HL-60/S4 treated with retinoic acid at 250 ng/mL for 4 days and 3 days (cell line): ENCODE data around the gene PYGB.

Source experiments
- in situ Hi-C: fragments of 300-500 bp; cut with MboI; formaldehyde crosslinking; loops from 2 replicates; pipeline ENCODE4 v1.7.0; 2022; ENCODE audit warnings: low sequenced_read_pairs

Gene PYGB

GRCh38 chr20:25269057-25269832 is 21.4 kb downstream of the PYGB start:
- in situ Hi-C loops: no loop called here

DNA sequence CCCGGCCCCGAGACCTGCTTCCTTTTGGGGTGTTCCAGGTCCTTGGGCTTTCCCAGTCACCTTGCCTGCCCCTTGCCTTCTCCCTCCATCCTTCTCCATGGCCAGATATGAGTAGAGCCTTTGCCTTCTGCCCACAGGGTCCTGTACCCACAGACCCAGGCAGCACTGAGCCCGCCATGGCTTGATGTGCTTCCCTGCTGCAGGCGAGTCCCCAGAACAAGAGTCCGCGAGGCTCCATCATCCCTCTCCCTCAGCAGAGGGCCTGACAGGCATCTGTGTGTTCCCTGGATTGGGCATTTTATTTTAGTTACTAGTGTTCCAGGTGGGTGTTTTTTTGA is 21.9 kb downstream of the PYGB start:
- in situ Hi-C loops: no loop called here

DNA sequence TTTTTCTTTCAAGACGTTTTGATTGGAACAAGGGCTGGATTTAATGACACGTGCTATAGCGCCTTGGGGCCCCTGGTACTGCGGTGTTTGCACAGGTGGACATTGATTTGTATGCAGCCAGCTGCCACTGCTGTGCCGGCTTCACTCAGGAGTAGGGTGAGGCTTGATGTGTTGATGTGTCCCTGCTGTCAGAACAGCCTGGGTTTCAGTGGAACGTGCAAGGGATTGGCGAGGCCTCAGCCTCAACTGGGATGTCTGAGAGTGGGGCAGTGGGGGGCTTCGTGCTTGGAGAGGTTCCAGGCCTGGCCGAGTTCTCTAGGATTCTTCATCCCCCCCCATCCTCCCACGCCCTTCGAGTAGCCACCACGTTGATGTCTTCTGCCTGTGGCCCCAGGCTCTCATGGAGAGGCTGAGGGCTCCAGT is 23.0 kb downstream of the PYGB start:
- in situ Hi-C loops: no loop called here

DNA sequence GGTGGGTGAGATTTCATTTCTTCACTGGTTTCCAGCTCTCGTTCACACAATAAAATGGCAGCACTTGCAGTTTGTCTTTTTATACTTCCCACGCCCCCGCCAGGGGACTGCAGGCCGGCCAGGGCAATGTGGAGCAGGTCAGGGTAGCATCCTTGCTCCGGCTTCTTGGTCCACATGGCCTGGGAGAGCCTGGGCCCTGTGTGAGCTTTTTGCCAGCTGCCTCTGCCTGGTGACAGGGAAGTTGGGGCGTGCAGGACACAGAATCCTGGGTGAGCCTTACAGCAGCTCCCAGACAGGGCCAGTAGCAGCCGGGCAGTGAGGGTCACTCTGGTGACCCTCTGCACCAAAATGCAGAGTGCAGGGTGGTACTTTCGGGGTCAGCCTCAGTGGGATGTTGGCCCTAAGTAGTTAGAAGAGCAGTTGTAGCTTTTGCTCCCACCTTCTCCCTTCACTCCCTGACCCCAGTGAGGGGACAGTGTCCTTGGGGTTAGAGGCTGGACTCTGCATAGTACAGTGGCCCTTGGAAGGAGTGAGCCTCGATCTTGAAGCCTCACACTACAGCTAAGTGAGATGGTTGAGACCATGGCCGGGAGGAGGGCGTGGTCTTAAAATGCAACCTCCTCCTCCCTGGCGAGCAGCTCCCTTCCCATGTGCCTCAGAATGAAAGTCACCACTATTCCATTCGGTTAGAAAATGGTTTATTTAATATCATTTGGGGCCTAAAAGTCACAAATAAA is 23.8 kb downstream of the PYGB start:
- in situ Hi-C loops: no loop called here

GRCh38 chr20:25272223-25273000 is 24.5 kb downstream of the PYGB start:
- in situ Hi-C loops: no loop called here

DNA sequence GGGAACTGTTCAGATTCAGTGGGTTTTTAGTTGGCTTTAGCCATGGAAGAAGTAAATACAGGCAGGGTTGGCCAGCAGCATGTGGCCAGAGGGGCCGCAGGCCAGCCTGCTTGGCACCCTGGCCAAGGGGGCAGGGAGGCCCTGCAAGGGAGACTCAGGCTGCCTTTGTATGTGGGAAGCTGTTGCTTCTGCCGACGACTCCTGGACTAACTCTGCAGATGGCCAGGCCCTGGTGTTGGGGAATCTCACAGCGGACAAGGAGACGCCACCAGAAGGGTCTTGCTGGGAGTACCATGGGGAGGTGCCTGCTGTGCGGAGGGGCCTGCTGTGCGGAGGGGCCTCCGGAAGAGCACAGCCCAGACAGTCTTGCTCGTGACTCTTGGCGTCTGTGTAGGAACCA is 25.2 kb downstream of the PYGB start:
- in situ Hi-C loops: no loop called here

GRCh38 chr20:25273541-25274358 is 25.9 kb downstream of the PYGB start:
- in situ Hi-C loops: no loop called here

- in situ Hi-C loops: no loop called here
Observed at GRCh38 chr20:25274481-25274880, 26.6 kb downstream of the PYGB start.

DNA sequence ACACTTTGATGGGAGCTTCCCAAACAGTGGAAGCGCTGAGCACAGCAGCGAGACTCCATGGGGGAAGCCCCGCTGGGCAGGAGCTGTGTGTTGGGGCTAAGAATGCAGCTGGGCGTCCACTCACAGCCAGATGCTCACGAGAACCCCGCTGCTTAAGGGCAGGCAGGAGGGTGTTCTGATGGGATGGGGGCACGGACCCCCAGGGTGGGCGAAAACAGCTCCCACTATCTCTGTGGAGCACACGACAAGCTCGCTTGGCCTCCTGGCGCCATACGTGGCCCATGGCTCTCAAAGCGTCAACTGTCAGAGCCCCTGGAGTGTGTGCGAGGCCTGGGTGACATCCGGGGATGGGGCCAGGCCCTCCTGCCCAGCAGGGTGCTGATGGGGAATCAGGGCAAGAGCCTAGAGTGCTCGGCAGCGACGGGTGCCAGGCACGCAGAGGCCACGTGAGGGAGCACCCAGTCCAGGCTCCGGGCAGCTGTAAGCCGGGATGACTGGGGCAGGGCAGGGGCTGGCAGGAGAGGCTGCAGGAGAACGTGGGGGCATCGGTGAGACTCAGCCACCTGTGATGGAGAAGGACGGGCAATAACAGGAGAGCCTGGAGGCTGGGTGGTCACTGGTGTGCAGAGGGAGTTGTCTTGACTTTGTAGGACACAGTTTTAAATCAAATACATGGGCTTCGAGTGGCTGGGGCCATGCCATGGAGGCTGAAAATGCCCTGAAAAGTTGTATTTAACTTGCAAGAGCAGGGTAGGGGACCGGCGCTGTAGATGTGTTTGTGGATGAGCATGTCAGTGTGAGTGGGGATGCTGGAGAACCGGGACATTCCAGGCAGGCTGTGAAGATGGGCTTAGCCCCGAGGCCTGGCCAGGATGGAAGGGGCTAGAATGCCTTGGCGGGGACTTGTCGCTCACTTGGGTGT is 27.3 kb downstream of the PYGB start:
- in situ Hi-C loops: no loop called here

GRCh38 chr20:25275813-25276532 is 28.1 kb downstream of the PYGB start:
- in situ Hi-C loops: no loop called here

- in situ Hi-C loops: no loop called here
Observed at GRCh38 chr20:25276533-25277050, 28.7 kb downstream of the PYGB start.

GRCh38 chr20:25277051-25277801 is 29.3 kb downstream of the PYGB start:
- in situ Hi-C loops: no loop called here

DNA sequence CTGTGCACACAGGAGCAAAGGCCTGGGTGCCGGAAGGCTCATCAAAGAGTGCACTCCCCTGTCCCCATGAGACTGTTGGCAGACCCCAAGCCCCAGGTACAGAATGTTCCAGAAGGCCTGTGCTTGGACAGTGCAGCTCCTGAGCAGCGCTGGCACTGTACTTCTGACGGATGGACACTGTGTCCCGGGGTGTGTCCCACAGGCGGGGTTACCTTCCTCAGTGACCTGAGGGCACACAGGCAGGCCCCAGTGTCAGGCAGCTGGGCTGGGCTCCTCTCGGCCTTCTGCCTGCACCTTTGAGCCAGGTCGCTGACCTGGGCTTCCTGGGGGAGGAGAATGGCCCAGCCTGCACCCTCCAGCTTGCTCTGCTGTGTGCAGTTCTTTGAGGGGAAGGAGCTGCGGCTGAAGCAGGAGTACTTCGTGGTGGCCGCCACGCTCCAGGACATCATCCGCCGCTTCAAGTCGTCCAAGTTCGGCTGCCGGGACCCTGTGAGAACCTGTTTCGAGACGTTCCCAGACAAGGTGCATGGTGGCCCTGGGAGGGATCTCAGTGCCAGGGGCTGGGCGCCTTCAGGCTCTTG is 30.1 kb downstream of the PYGB start:
- in situ Hi-C loops: no loop called here

DNA sequence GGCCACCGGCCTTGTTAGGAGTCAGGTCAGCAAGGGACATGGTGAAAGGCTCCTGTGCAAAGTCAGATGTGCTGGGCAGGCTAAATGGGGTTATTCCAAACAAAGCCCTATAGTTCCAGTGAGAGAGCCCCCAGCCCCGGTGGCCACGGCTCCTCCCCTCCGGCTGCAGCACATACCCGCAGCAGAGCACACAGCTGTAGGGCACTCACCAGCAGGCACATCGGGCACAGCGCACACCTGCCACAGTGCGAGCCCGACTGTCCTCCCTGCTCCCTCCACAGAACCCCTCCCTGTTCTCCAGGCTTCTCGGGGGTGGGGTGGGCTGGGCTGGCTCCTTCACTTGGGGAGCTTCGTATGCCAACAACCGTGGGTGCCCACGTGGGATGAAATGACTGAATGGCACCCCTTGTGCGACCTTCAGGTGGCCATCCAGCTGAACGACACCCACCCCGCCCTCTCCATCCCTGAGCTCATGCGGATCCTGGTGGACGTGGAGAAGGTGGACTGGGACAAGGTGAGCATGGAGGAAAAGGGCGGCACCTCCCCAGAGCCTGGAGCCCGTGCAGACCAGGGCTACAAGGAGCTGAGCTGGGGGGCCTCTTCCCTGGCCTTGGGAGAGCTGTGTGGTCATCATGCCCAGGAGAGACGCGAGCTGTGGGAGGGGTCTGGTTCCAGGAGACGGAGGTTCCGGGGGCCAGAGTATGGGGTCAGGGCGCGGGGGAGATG is 30.9 kb downstream of the PYGB start:
- in situ Hi-C loops: no loop called here

GRCh38 chr20:25279403-25279802 is 31.5 kb downstream of the PYGB start:
- in situ Hi-C loops: no loop called here

GRCh38 chr20:25280051-25280573 is 32.2 kb downstream of the PYGB start:
- in situ Hi-C loops: no loop called here
